Measurements from ENCODE around the gene LBHD1.
A peak's percentile ranks its signal among the peaks of the same experiment; 100 is the strongest.
"Not testable (repeated sequence)": the region's sequence is repeated elsewhere in the genome, so short reads cannot be mapped to it uniquely, and the experiment has no call there.

LBHD1 gene

DNA sequence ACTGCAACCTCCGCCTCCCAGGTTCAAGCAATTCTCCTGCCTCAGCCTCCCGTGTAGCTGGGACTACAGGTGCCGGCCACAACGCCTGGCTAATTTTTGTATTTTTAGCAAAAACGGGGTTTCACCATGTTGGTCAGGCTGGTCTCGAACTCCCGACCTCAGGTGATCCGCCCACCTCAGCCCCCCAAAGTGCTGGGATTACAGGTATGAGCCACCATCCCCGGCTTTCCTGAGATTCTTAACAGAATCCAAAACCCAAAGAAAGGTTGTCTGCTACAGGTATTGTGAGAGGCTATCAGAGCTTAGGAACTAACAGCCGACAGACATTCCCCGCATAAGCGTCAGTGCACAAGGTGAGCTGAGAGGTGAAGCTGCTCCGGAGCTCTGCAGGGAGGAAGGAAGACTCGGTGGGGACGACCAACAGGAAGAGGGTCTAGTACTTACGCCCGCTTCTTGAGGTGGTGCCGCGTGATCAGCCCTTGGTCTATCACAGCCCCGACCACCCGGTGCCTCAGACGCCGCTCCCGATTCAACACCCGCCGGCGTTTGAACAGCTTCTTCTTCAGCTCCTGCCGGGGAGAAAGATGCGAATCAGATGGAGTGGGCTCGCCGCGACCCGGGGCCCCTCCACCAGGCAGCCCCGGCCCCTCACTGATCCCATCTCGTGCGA, 7.5 kb downstream of the LBHD1 start:
- DNase-seq (ENCODE audit: low read depth): no peak

DNA sequence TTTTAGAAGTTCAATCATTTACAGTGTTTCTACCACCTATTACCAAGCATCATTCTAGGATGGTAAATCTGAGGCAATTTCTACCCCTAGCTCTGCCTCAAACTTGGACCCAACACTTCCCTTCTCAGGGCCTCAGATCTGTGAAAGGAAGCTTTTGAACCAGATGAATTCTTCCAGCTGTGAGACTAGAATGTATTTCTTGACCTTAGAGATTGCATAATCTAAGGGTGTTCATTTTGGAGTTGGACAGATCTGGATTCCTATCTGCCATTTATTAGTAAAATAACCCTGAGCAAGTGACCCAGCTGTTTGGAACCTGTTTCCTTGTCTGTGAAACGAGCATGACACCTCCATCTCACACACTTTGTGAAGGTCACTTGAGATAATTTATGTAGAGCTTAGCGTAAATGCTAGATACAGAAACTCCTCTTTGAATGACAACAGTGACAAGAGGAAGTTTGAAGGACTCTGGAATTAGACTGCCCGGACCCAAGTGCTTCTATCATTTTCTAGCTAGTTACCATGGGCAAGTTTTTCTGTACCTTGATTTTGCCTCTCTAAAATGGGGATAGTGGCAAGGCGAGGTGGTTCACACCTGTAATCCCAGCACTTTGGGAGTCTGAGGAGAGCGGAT, 15.2 kb downstream of the LBHD1 start:
- no peak for DNase-seq (ENCODE audit: low read depth)

DNA sequence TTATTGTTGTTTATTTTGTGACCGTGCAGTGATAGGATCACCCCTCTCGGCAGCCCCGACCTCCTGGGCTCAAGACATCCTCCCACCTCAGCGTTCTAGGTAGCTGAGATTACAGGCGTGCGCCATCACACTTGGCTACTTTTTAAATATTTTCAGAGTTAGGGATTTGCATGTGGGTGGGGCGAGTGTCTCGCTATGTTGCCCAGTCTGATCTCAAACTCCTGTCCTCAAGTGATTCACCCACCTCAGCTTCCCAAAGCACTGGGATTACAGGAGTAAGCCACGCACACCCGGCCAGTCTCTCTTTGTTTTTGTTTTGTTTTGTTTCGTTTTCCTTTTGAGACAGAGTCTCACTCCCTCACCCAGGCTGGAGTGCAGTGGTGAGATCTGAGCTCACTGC, 17.8 kb downstream of the LBHD1 start:
- no peak for DNase-seq (ENCODE audit: low read depth)

DNA sequence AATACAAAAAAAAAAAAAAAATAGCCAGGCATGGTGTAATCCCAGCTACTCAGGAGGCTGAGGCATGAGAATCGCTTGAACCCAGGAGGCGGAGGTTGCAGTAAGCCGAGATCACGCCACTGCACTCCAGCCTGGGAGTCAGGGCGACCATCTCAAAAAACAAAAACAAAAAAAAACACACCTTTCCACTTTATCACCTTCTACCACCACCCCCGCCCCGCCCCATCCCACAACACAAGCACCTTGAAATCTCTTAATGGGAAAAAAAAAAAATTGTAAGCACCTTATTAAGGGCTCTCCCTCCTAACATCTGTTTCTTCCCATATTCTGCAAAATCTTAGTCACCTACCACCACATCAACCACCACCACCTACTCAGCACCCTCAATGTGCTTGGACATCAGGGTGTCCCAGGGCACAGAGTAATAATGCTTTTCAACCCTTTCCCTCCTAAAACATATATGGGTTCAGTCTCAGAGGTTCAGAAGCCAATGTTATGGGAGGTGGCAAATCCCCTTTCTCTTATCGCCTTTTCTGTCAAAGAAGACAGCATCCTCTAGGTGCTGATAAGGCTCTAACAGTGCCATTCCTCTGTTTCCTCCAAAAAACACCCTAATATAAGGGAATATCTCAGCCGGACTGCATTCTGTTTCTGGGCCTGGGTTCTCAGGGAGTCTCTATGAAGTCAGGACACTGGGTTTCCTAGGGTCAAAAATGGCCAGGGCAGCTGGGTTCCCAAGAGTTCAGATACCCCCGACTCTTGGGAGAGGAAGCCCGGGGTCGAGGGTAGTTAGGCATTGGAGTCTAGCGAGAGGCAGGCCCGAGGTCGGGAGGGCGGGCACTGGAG, 19.7 kb downstream of the LBHD1 start:
- no peak for DNase-seq (ENCODE audit: low read depth)

DNA sequence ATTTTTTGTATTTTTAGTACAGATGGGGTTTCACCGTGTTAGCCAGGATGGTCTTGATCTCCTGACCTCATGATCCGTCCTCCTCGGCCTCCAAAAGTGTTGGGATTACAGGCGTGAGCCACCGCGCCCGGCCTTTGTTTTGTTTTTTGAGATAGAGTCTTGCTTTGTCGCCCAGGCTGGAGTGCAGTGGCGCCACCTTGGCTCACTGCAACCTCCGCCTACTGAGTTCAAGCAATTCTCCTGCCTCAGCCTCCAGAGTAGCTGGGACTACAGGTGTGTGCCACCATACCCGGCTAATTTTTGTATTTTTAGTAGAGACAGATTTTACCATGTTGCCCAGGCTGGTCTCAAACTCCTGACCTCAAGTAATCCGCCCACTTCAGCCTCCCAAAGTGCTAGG, 21.8 kb downstream of the LBHD1 start:
- not testable (repeated sequence) for DNase-seq (ENCODE audit: low read depth)

DNA sequence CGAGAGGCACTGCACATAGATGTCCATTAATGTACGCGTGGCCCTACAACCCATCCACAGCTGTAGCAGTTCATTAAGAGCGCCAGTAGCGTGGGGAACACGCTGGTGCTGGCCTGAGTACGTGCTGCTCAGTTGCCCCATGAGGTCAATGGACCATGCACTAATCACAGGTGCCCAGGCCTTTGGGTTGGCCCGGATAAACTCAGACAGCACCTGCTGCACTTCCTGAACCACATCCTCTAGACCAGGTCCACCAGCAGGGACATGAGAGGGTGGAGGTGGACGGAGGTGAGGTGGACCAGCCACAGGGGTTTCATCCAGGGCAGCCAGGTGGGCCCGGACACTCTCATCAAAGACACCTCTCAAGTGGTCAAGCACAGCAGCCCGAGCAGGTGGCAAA, 22.6 kb downstream of the LBHD1 start:
- DNase-seq (ENCODE audit: low read depth): no peak

DNA sequence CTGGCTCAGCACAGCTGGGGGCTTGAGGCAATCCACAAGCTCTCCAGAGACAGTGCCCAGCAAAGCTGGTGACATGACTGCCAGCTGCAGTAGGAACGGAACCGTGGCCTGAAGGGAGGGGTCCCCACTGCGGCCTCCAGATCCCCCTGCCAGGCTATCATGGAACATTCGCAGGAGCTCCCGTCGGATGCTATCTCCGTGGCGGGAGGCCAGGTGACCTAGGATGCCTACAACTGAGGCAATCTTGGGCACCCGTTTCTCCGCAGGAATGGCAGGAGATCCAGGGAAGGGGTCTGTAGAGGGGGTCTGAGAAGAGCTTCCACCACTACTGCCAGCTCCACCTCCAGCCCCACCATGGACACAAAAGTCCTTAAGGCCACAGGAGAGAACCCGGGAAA, 23.1 kb downstream of the LBHD1 start:
- DNase-seq (ENCODE audit: low read depth): no peak

DNA sequence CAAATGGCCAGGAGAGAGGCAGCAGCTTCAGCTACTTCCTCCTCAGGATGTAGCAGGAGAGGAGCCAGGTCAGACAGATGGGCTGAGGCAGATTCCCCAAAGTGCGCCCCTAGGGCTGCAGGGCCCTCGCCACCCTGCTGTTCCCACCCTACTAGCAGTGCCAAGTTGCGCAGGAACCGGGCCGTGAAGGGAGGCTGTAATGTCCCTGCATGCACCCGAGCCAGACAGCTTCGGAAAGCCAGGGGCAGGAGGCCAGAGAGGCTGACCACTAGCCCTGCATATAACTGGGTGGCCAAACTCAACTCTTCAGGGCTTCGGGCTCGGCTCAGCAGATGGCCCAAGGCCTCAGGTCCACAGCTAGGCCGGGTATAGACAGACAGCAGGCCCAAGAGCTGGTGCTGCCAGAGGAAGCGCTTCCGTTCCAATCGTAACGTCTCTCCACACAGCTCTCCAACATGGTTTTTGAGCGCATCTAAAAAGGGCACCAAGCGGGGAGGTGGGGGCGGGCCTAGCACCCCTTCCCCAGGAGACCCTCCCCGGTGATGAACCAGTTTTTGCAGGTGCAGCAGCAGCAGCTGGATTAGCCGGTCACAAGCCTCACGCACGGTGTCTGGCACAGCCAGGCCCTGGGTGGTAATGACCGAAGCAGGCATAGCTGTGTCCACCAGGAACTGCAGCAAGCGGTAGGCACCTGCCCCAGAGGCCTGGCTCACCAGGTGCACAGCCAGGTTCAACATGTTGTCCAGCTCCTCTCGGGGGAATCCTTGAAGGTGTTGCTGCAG, 23.7 kb downstream of the LBHD1 start:
- DNase-seq (ENCODE audit: low read depth): no peak

DNA sequence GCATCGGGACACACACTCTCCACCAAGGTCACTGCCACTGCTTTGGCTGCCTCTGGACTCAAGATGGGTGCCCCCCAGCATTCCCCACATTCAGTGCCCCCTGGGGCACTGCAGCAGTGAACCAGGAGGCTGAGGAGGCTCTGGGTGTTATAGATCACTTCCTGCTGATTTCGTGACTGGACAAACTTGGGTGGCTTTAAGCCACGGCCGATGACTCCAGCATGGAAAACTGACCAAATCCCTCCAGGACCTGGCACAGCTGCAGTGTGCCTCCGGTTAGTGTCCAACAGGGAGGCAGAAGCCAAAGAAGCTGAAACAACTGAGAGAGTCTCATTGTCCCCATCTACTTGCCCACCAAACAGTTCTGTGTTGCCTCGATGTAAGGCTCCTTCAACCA, 24.5 kb downstream of the LBHD1 start:
- no peak for DNase-seq (ENCODE audit: low read depth)

DNA sequence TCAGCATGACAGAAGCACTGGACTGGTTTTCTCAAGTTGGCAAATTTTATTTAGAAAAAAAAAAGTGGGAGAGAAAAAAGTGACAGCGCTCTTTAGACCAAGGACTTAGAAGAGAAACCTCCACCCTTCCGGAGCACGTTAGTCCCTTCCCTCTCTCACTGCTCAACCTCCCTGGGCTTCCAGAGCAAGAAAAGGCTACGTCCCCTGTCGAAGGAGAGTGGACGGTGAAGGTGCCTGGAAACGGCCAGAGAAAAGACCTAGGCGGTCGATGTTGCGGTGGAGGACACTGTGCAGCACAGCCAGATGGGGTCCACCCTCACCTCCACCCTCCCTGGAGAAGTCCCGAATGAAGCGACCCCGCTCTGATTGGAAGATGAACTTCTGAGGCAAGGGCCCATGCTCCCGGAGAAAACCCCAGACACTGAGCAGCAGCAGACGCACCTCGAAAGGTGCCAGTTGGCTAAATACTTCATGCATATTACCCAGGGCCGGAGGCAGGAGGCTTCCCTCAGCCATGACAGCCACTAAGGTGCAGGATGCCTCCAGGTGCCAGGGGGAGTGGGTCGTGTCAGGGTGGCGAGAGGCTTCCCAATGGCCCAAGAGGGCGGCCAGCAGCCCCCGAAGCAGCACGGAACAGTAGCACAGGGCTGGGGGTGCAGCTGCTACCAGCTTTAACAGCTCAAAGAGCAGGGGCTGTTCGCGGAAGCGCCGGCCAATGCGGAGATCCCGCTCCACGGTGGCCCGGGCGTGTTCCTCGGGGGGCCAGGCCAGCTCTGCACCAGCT, 25.1 kb downstream of the LBHD1 start:
- DNase-seq (ENCODE audit: low read depth): no peak

DNA sequence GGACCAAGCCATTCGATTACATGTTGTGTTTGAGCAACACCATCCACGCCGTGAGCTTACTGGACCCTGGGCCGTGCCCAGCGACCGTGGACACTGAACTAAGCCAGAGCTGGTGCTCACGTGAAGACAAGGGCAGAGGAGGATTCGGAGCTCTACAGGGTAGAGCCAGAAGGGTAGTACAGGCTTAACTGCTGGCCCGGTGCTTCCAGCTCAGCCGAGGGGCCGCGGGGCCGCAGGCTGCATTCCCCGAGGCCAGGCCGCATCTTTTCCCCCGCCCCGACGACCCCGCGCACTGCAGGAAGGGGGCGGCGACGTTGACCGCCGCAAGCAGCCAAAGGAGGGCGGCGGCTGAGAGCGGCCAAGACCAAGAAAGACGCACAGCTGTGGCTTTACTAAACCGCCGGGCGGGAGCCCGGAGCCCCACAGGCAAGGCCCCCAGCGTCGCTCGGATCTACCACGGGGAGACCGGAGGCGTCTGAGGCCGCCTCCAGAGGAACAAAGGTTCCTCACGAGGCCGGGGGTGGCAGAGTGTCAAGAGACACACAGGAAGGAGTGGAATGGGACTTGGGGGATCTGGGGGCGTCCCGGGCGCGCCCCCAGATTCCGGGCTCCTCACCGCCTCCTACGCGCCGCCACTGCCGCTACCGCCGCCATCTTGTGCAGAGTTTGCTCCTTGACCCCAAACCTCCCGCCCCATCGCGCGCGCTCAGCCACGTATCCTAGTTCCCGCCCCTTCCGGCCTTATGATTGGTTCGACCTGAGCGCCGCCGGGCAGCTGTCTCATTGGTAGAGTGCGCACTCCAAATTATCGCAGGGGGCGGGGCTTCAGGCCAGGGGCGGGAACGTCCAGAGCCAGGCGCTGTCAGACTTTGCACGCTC, 25.9 kb downstream of the LBHD1 start, which contains the start of gene GANAB:
Gene GANAB (minus strand): TSS at position 668 of the 879 bp plus-strand sequence. CDS start 14 bp downstream, at position 654.
- peak; percentile 99 for DNase-seq (ENCODE audit: low read depth)

DNA sequence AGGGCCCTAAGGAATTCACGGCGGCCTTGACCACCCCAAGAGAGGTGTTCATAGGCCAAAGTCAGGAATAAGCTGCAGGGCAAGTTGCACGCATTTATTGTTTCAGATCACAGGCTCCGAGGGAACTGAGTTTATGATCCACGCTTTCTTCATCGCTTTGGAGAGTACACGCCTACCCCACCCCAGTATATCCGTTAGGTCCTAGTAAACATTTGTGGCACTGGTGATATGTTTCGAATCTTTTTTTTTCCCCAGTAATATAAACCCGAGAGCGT, 26.5 kb downstream of the LBHD1 start:
- DNase-seq (ENCODE audit: low read depth): no peak

DNA sequence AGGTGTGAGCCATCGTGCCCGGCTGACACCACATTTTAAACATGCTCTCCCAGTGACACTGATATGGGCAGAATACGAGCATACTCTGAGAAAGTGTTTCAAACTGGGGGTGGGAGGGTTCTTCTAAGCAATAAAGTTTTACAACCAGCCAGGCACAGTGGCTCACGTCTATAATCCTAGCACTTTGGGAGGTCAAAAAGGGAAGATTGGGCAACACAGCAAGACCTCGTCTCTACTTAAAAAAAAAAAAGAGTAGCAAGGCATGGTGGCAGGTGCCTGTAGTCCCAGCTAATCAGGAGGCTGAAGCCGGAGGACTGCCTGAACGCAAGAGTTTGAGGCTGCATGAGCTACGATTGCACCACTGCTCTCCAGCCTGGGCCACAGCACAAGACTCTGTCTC, 27.8 kb downstream of the LBHD1 start:
- DNase-seq (ENCODE audit: low read depth): no peak

DNA sequence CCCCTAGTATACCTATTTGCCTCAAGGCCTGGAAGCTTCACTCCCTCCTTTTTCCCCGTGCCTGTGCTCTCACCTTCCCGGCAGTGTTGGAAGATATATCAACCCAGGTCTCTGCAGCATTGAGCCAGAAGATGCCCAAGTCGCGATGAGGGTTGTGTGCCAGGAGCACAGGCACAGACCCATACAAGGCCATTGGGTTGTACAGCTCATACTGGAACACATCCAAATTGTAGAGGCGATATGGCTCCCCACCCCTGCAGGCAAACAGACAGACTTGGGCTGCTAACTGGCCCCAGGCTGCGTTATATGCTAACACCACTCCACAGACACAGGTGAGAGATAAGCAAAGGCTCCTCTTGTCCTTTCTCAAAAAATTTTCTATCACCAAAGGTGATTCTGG, 39.6 kb downstream of the LBHD1 start:
- DNase-seq (ENCODE audit: low read depth): no peak

DNA sequence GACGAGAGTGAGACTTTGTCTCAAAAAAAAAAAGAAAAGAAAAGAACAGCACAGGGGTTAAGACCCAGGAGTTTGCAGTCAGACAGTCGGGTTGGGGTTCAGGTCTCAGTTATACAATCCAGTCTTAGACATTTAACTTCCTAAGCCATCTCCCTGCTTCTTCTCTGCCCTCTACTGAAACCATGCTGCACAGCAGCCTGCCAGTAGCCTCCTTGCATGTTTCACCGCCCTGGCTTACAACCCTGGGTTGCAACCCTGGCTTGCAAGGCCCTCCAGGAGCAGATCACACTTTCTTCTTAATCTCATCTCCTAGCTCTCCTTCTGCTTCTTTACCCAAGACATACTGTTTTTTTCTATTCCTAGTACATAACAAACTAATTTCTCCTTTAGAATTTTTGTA, 44.4 kb downstream of the LBHD1 start:
- no peak for DNase-seq (ENCODE audit: low read depth)

DNA sequence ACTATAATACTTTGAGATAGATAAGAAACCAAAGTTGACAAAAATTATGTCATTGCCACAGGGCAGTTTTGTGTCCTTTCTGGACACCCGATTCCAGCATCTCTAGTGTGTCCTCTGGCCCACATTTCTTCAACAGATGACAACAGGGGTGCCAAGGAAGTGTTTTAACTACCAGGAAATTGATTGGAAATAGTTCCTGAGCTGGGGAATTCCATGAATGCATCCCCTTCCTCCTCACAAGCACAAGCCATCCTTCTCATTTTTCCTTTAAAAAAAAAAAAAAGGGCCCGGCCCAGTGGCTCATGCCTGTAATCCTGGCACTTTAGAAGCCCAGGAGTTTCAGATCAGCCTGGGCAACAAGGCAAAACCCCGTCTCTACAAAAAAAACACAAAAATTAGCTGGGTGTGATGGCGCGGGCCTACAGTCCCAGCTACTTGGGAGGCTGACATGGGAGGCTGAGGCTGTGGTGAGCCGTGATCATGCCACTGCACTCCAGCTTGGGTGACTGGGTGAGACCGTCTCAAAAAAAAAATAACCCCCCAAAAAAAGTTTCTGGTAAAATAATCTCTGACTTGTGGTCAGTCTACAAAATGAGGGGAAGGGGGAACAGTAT, 49.5 kb downstream of the LBHD1 start:
- DNase-seq (ENCODE audit: low read depth): no peak

DNA sequence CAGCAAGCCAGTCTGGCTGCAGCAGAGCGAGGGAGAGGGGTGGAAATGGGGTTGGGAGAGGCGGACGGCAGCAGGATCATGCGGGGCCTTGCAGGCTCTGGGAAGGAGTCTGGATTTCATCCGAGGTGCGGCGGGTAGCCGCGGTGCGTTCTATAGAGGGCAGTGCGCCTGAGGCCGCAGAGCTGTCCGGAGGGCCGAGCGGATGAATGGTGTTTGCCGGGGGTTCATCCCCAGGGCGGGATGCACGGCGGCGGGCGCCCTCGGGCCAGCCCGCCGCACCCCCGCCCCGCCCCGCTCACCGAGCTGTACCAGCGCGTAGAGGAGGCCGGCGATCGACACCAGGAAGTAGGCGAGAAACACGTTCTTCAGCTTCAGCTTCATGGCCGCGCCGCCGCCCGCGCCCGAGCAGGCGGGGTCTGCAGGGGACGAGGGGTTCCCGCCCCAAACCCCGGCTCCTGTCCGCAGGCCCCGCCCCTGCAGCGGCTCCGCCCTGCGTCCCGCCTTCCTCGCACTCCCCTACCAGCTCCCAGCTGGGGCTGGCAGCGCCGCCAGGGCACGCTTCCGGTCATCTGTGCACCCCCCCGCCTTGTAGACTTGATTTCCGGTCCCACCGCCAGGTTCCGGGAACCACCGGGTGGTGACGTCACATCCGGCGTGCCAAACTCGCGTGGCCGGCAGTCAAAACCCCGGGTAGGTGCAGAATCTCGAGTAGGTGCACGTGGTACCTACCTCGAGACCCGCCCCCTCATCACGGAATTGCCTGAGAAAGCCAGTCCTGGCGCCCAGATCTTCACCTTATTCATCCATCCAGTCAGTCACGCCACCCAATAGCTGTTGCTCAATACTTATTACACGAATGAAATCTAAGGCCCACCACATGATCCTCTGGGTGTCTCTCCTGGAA, 50.2 kb downstream of the LBHD1 start, which contains the start of gene B3GAT3:
Gene B3GAT3 (minus strand): TSS at position 420 of the 904 bp plus-strand sequence. CDS start 39 bp downstream, at position 381.
- DNase-seq (ENCODE audit: low read depth): peak; percentile 92

DNA sequence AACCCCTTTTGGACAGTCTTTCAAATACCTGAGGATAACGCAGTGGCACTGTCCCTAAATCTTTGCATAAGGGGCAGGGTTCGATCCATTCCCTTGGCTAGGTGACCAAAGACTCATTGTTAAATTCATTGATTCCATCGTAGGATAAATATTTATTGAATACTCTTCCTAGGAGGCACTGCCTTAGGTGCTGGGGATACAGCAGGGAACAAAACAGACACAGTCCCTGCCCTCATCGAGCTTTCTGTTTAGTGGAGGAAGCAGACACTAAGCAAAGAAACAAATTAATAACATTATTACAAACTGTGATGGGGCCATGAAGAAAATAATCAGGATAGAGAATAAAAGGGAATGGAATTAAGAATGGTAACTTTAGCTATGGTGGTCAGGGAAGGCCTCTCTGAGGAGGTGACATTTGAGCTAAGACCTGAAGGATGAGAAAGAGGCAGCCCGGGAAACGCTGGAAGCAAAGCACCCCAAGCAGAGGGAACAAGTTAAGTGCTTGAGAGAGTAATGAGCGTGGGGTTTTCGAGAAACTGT, 51.0 kb downstream of the LBHD1 start:
- DNase-seq (ENCODE audit: low read depth): no peak

DNA sequence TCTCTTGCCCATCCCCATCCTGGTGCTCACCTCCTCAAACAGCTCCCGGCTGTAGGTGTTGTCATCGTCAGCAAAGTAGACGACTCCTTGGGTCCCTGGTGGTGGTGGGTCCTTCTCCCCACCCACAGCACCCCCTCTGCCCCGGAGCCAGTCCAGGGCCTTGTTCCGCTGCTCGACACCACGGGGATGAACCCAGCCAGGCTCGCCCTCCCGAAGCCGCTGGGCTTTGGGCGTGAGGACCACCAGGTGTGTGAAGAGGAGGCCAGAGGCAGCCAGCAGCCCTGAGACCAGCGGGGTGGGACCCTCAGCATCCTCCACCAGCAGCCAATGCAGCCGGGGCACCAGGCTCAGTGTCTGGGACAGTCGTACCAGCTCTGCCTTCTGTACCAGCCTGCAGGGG, 55.1 kb downstream of the LBHD1 start:
- DNase-seq (ENCODE audit: low read depth): not testable (repeated sequence)

Measured in stimulated activated CD8-positive, alpha-beta memory T cell treated with anti-CD3 and anti-CD28 coated beads, Interleukin-7, amount 100 ng/mL, for 24 hours (primary cell).